Parathyroid adenoma (tissue), 2 donors: Measurements from ENCODE around the gene SNAP47.

ENCODE experiments used
- H2AFZ ChIP-seq: fragments of 300-600 bp; sonication (generic); one replicate; pipeline ENCODE4 v1.7.0; 2017; ENCODE audit warnings: antibody characterized with exemption, mild to moderate bottlenecking
- H3K27ac ChIP-seq: fragments of 300-600 bp; sonication (generic); one replicate; pipeline ENCODE4 v1.7.0; 2017
- H3K27me3 ChIP-seq: fragments of 300-600 bp; sonication (generic); one replicate; pipeline ENCODE4 v1.7.0; 2017; ENCODE audit warnings: low read length; ENCODE audit not compliant: control insufficient read depth, insufficient read depth
- H3K36me3 ChIP-seq: fragments of 300-600 bp; sonication (generic); one replicate; pipeline ENCODE4 v1.7.0; 2017; ENCODE audit warnings: low read length; ENCODE audit not compliant: control insufficient read depth, insufficient read depth
- H3K4me1 ChIP-seq: fragments of 300-600 bp; sonication (generic); one replicate; pipeline ENCODE4 v1.7.0; 2017; ENCODE audit warnings: control low read depth
- H3K4me2 ChIP-seq: fragments of 300-600 bp; sonication (generic); one replicate; pipeline ENCODE4 v1.7.0; 2017; ENCODE audit warnings: low read length
- H3K4me3 ChIP-seq: fragments of 300-600 bp; sonication (generic); one replicate; pipeline ENCODE4 v1.7.0; 2017; ENCODE audit warnings: low read depth, low read length
- H3K79me2 ChIP-seq: fragments of 300-600 bp; sonication (generic); one replicate; pipeline ENCODE4 v1.7.0; 2017; ENCODE audit warnings: control low read depth
- H3K9ac ChIP-seq: fragments of 300-600 bp; sonication (generic); one replicate; pipeline ENCODE4 v1.7.0; 2017; ENCODE audit warnings: mild to moderate bottlenecking
- H3K9me3 ChIP-seq: fragments of 300-600 bp; sonication (generic); one replicate; pipeline ENCODE4 v1.7.0; 2017; ENCODE audit warnings: low read length; ENCODE audit not compliant: control insufficient read depth
- TF ChIP-seq, protein P1 (sequence below): fragments of 300-600 bp; sonication (generic); IDR thresholded peaks from one replicate; pipeline ENCODE4 v1.7.0; 2017; ENCODE audit warnings: antibody characterized with exemption, mild to moderate bottlenecking
- donor health status: primary hyperparathyroidism.

SNAP47 gene

DNA sequence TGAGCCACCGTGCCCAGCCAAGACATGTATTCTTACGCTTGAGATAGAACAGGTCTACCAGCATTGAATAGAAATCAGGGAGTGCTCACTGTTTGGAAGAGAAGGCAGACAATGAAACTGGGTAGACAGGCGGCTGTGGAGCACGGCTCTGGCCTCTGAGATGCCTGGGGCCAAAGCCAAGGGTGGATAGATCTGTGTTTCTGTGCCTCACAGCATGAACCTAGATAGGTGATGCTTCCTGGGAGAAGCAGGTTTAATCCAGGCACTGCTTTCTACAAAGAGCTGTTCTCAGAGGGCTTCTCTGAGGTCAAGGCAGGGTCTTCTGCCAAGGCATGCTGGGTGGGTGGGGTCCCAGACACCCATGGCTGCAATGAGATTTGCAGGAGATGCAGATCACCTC lies 55.6 kb downstream of the SNAP47 start:
- TF ChIP-seq, protein P1, sequence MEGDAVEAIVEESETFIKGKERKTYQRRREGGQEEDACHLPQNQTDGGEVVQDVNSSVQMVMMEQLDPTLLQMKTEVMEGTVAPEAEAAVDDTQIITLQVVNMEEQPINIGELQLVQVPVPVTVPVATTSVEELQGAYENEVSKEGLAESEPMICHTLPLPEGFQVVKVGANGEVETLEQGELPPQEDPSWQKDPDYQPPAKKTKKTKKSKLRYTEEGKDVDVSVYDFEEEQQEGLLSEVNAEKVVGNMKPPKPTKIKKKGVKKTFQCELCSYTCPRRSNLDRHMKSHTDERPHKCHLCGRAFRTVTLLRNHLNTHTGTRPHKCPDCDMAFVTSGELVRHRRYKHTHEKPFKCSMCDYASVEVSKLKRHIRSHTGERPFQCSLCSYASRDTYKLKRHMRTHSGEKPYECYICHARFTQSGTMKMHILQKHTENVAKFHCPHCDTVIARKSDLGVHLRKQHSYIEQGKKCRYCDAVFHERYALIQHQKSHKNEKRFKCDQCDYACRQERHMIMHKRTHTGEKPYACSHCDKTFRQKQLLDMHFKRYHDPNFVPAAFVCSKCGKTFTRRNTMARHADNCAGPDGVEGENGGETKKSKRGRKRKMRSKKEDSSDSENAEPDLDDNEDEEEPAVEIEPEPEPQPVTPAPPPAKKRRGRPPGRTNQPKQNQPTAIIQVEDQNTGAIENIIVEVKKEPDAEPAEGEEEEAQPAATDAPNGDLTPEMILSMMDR = no peak
- peaks cover 2% of the 10 kb centered on the region for H3K4me1 ChIP-seq

DNA sequence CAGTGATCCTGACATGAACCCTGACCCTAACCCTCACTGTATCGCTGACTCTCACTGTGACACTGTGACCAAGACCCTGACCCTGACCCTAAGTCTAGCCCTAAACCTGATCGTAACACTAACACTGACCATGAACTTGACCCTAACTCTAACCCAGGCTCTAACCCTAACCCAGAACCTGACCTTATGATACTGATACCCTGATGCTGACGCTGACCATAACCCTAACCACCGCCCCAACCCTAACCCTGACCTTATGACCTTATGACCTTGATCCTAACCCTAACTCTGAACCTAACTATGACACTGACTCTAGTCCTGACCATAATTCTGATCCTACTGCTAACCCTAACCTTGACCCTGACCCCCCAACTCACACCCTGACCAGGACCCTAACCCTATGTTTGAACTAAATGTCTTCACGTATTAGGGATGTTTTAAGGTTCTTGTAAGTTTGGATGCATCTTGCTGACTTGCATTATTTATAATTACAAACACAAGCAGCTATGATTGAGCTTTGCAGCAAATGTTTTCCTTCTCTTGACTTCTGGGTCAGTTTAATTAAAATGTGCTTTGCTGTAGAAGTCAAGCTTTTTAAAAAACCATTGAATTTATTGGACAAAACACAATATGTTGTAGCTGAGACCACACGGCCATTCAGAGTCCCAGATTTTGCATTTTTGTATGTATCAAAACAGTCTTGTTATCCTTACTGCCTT lies 56.3 kb downstream of the SNAP47 start:
- Histone ChIP-seq H3K79me2 (no peaks in the 10 kb centered on the region), H3K27ac (no peak overlapping the region), H3K4me2 (no peak overlapping the region), H3K9me3 (no peaks in the 10 kb centered on the region), H3K4me3 (no peak overlapping the region), H3K9ac (no peak overlapping the region), H3K36me3 (no peaks in the 10 kb centered on the region), H2AFZ (no peak overlapping the region), H3K4me1 (peaks cover 2% of the 10 kb centered on the region), H3K27me3 (no peaks in the 10 kb centered on the region)
- TF ChIP-seq, protein P1 = no peak

More for the DNA sequence above, 55.6 kb downstream of the SNAP47 start:
- Histone ChIP-seq H3K4me2 (no peak overlapping the region), H3K27ac (no peak overlapping the region), H3K9ac (no peak overlapping the region), H3K9me3 (no peaks in the 10 kb centered on the region), H3K36me3 (no peaks in the 10 kb centered on the region), H3K79me2 (no peaks in the 10 kb centered on the region), H3K4me3 (no peak overlapping the region), H3K27me3 (no peaks in the 10 kb centered on the region), H2AFZ (no peak overlapping the region)

DNA sequence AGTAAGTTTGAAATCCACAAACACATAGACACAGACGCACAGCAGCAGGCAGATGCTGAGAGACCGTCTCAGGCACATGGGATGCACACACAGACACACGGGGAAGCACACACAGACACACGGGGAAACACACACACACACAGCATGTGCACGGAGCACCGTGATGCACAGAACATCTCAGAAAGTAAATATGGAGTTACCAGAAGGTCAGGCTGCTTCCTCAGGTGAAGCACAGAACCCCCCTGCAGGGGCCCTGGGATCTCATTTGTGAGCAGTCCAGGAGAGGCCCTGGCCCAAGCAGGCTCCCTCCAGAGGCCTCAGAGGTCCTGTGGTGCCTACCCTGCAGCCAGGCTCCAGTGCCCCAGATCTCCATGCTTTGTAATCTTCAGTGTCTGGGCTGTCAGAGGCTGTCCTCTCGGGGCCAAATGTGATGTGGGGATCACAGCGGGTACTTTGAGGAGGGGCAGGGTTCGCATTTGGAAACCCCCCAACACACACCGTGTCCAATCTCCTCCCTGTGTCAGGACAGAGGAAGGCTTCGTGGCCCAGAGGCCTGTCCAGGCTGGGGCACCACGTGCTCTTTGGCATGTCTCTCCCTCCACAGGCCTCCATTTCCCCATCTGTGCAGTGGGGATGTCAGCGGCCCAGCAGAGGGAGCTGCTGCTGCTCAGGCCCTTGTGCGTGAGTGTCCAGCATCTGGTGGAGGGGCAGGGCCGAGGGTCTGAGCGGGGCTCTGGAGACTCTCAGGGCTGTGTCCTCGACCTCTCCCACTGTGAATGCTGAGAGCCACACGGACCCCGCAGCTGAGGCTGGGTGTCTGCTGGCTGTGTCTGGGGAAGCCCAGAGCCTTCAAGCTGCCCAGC lies 57.2 kb downstream of the SNAP47 start:
- TF ChIP-seq, protein P1 = no peak
- Histone ChIP-seq H3K36me3 (no peaks in the 10 kb centered on the region), H2AFZ (no peak overlapping the region), H3K27me3 (no peaks in the 10 kb centered on the region), H3K4me1 (no peaks in the 10 kb centered on the region), H3K9me3 (no peaks in the 10 kb centered on the region), H3K4me3 (no peak overlapping the region), H3K79me2 (no peaks in the 10 kb centered on the region), H3K27ac (no peak overlapping the region), H3K9ac (no peak overlapping the region), H3K4me2 (no peak overlapping the region)

DNA sequence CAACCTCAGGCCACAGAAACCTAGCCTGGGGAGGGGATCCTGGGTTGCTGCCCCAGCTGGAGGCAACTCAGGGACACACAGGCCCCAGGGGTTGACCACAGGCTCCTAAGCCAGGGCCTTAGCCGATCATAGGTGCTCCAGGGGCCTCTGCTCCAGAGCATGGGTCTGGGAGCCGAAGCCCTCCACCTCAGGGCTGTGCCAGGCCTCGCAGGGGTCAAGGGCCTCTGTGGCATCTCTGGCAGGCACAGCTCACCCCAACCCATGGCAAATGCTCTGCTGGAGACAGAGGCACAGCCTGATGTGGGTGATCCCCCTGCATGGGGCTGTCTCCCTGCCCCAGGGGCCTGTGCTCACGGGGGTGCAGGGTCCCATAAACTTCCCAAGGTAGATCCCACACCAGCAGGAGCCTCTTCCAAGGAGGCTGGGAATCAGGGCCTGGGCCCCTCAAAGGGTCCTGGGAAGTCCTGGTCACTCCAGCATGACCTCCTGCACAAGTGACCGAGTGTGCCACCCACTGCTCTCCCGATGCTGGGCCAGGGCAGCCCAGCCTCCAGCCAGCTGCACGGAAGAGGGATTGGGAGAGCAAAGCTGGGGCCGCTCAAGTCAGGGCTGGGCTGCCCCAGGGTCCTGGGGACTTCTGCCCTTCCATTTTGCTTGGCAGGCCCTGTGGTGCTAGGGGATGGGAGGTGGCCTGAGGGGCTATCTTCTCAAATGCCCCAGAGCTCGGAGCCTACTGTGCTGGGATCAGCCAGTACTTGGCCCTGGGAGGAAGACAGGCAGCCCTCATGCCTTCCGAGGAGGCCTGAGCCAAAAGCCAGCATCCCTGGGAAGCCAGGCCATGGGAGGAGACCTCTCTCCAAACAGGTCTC lies 58.1 kb downstream of the SNAP47 start:
- TF ChIP-seq, protein P1 = no peak
- Histone ChIP-seq H3K27me3 (no peaks in the 10 kb centered on the region), H3K27ac (no peak overlapping the region), H3K4me2 (no peak overlapping the region), H3K4me3 (no peak overlapping the region), H2AFZ (no peak overlapping the region), H3K79me2 (no peaks in the 10 kb centered on the region), H3K9me3 (no peaks in the 10 kb centered on the region), H3K4me1 (no peaks in the 10 kb centered on the region), H3K9ac (no peak overlapping the region), H3K36me3 (no peaks in the 10 kb centered on the region)
